Epithelial cell of proximal tubule (primary cell): ENCODE results near the gene CD68. TPM values are rescaled to one million over a fixed set of nuclear protein-coding genes. Genes with fewer than 3 reads are reported as not detected.
"Not testable (repeated sequence)": the region's sequence is repeated elsewhere in the genome, so short reads cannot be mapped to it uniquely, and the experiment has no call there.

Experiments
- DNase-seq: peaks from one replicate; pipeline ENCODE4 v3.0.0-alpha.2; 2011; ENCODE audit warnings: low read depth
- H3K4me3 ChIP-seq: 2 replicates; pipeline ENCODE4 v1.5.1; 2011; ENCODE audit warnings: low read depth, mild to moderate bottlenecking, low read length
- CTCF ChIP-seq: conservative IDR thresholded peaks from 2 replicates; pipeline ENCODE4 v1.5.1; 2012; ENCODE audit warnings: low read depth, mild to moderate bottlenecking, low read length
- total RNA-seq: library from RNA; depleted of rRNA; stranded (reverse); fragments of >200 nt; gene quantifications from 2 replicates; pipeline ENCODE4 v1.2.3, GENCODE V29; 2015

The CD68 gene
- total RNA-seq, 1 donor from 2014 or later: 16.7 TPM

DNA sequence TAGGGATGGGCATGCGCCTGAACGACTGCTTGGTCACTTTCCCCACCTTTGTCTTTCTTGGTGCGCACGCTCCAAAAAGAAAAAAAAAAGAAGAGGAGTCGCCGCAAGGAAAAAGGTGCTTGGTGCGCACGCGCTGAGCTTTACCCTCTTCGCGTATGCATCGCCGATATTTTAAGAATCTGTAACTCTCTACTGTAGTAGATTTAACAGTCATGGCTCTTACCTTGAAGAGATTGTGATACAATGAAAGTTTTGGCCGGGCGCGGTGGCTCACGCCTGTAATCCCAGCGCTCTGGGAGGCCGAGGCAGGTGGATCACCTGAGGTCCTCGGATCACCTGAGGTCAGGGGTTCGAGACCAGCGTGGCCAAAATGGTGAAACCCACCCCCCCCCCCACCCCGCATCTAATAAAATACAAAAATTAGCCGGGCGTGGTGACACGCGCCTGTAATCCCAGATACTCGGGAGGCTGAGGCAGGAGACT is 35.9 kb downstream of the CD68 start:
- DNase-seq: no peak
- peak overlapping the region; percentile 54 for H3K4me3 ChIP-seq
- no peak for TF ChIP-seq CTCF

GRCh38 chr17:7618608-7619007 is 39.2 kb downstream of the CD68 start:
- H3K4me3 ChIP-seq: no peak overlapping the region
- TF ChIP-seq CTCF: no peak
- no peak for DNase-seq

- TF ChIP-seq CTCF: no peak
- no peak for DNase-seq
- H3K4me3 ChIP-seq: no peak overlapping the region
These were observed 41.4 kb downstream of the CD68 start for GRCh38 chr17:7620835-7621234.

- no peak for DNase-seq
- no peak overlapping the region for H3K4me3 ChIP-seq
- no peak for TF ChIP-seq CTCF
These were observed 44.2 kb downstream of the CD68 start for GRCh38 chr17:7623661-7624060.

DNA sequence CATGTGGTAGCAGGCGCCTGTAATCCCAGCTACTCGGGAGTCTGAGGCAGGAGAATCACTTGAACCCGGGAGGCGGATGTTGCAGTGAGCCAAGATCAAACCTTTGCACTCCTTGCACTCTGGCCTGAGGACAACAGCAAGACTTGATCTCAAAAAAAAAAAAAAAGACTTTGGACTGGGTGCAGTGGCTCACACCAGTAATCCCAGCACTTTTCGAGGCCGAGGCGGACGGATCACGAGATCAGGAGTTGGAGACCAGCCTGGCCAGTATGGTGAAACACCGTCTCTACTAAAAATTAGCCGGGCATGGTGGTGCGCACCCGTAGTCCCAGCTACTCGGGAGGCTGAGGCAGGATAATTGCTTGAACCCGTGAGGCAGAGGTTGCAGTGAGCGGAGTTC is 46.3 kb downstream of the CD68 start:
- DNase-seq, H3K4me3 ChIP-seq: not testable (repeated sequence)

GRCh38 chr17:7626307-7626706 is 46.9 kb downstream of the CD68 start:
- no peak for DNase-seq
- H3K4me3 ChIP-seq: peak overlapping the region; percentile 90
- TF ChIP-seq CTCF: no peak

GRCh38 chr17:7626956-7627249 is 47.5 kb downstream of the CD68 start:
- H3K4me3 ChIP-seq: peak overlapping the region; percentile 90
- TF ChIP-seq CTCF: no peak
- no peak for DNase-seq
